Activated CD8-positive, alpha-beta T cell treated with anti-CD3 and anti-CD28 coated beads for 36 hours (primary cell): Measurements from ENCODE around the gene SEMA5B. TPM values are rescaled to one million over a fixed set of nuclear protein-coding genes. Genes with fewer than 3 reads are reported as not detected.

Experiments used
- ATAC-seq: fragments of 200-7000 bp; cut with Tn5 transposase; one replicate; pipeline ENCODE4 v1.10.0; 2021; ENCODE audit warnings: mild to moderate bottlenecking, moderate library complexity
- CTCF ChIA-PET: fragments of 350-600 bp; sonication (Branson Sonifier 250); formaldehyde crosslinking; loops from one replicate; lab custom pipeline; 2021; ENCODE audit warnings: antibody characterized with exemption; lab: Charles Lee
- POLR2A ChIA-PET: fragments of 350-600 bp; sonication (Branson Sonifier 250); formaldehyde crosslinking; loops from one replicate; lab custom pipeline; 2021; ENCODE audit warnings: antibody characterized with exemption; lab: Charles Lee
- DNase-seq: peaks from one replicate; pipeline ENCODE4 v3.0.0-alpha.2; 2020
- H3K27ac Mint-ChIP-seq: one replicate; pipeline ENCODE4 v1.8.0; 2021; ENCODE audit warnings: mild to moderate bottlenecking, mixed read lengths
- H3K27me3 Mint-ChIP-seq: one replicate; pipeline ENCODE4 v1.8.0; 2021; ENCODE audit warnings: mixed read lengths
- H3K36me3 Mint-ChIP-seq: one replicate; pipeline ENCODE4 v1.8.0; 2021; ENCODE audit warnings: low read depth, mixed read lengths
- H3K4me1 Mint-ChIP-seq: one replicate; pipeline ENCODE4 v1.8.0; 2021; ENCODE audit warnings: low read depth, mixed read lengths
- H3K4me3 Mint-ChIP-seq: one replicate; pipeline ENCODE4 v1.8.0; 2021; ENCODE audit warnings: mild to moderate bottlenecking, moderate library complexity, mixed read lengths
- H3K9me3 Mint-ChIP-seq: one replicate; pipeline ENCODE4 v1.8.0; 2021; ENCODE audit warnings: mixed read lengths
- CTCF ChIP-seq: fragments of 200-600 bp; IDR thresholded peaks from one replicate; pipeline ENCODE4 v1.8.0; 2022; ENCODE audit warnings: antibody characterized with exemption, mild to moderate bottlenecking
- intact Hi-C: fragments of 100-400 bp; cut with micrococcal nuclease; formaldehyde crosslinking; loops from one replicate; pipeline ENCODE4 v1.10.0; 2022
- total RNA-seq, 2 experiments: library from RNA; stranded (reverse); gene quantifications; one replicate each; pipeline ENCODE4 v1.2.3, GENCODE V29; 2021

SEMA5B gene
- total RNA-seq, 2 experiments from 2014 or later, result not detected

DNA sequence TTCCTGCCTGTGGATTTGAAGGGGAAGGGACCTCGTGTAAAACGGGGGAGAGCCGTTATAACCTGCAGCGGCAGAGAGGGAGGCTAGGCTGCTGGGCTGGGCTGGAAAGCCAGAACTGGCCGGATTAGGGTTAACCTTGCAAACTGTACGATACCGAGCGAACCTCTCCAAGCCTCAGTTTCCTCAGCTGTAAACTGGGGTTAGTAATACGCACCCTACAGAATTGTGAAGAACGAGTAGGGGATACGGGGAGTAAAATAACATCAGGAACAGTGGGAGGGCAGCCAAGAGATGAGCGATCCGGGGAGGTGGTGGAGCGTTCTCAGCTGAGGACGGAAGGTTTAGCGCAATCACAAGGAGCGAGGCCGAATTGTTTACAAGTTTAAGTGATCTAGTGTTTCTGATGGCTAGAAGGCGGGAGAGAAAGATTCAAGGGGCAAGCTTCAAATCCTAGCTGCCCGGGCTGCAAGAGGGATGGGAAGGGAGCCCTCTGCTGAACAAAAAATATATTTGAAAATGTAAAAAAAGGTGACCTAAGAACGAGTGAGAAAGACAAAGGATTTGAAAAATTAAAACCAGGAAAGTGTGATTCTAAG, 768 bp upstream of the SEMA5B start:
- no peaks in the 10 kb centered on the region for H3K36me3 Mint-ChIP-seq
- H3K4me3 Mint-ChIP-seq, result peak overlapping the region; percentile 56
- TF ChIP-seq CTCF, result peak; percentile 58
- H3K27ac Mint-ChIP-seq, result no peak overlapping the region
- ChIA-PET CTCF (interaction anchor here (0.9 to 5.2 kb wide), 15 partner anchors 13 to 1482 kb away, joined by 3 to 38 read pairs (median 4); partner anchors contain the start of genes HSPBAP1, PDIA5 and POLQ), POLR2A (interaction anchor here (0.5 kb wide), 1 partner anchor 587 kb away, joined by 3 read pairs; no protein-coding TSS in a partner anchor)
- intact Hi-C loops, result loop anchor here (10.0 kb wide), 2 partner anchors 84 to 274 kb away; no protein-coding TSS in a partner anchor
- DNase-seq (peak; percentile 30), ATAC-seq (peak; percentile 52)
- H3K9me3 Mint-ChIP-seq, result no peaks in the 10 kb centered on the region
- peaks cover 58% of the 10 kb centered on the region for H3K27me3 Mint-ChIP-seq
- H3K4me1 Mint-ChIP-seq, result peaks cover 13% of the 10 kb centered on the region

DNA sequence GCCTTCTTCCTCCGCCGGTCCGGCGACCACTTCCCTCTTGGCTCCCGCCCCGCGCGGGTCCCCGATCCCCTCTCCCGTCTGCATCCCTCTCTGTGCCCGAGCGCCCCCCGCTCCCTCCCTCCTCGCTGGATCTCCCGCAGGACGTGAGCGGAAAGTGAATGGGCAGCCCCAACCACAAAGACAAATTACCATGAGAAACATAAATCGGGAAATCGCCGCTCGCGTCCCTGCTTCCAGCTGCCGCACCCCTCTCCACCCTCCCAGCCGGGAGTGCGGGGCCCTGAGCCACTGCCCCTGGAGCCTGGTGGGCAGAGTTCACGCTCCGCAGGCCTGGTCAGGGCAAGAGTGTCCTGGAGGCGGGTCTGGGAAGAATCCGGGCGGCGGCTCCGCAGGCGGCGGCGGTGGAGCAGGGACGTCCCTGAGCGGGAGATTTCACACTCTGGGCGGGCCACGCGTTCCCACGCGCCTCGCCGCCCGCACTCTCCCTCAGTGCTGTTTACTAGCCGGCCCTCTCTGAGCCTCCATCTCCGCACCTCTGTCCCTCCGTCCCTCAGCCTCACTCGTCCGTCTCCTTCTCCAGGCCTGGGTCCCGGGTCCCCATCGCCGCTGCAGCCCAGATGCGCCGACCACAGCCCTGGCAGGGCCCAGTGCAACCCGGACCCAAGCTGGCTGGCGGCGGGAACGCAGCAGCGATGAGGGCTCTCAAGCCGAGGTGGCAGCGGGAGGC, 835 bp downstream of the SEMA5B start:
- ChIA-PET POLR2A (no interaction called here), CTCF (interaction anchor here (1.3 to 5.2 kb wide), 6 partner anchors 11 to 1480 kb away, joined by 3 to 38 read pairs (median 6); partner anchors contain the start of gene POLQ)
- ATAC-seq (peak; percentile 40), DNase-seq (peak; percentile 20)
- H3K27ac Mint-ChIP-seq, result no peak overlapping the region
- H3K4me3 Mint-ChIP-seq, result peak overlapping the region; percentile 40
- intact Hi-C loops, result loop anchor here (10.0 kb wide), 2 partner anchors 82 to 272 kb away; no protein-coding TSS in a partner anchor
- no peaks in the 10 kb centered on the region for H3K9me3 Mint-ChIP-seq
- TF ChIP-seq CTCF, result no peak
- H3K27me3 Mint-ChIP-seq, result peaks cover 63% of the 10 kb centered on the region
- H3K4me1 Mint-ChIP-seq, result peaks cover 13% of the 10 kb centered on the region
- H3K36me3 Mint-ChIP-seq, result no peaks in the 10 kb centered on the region

DNA sequence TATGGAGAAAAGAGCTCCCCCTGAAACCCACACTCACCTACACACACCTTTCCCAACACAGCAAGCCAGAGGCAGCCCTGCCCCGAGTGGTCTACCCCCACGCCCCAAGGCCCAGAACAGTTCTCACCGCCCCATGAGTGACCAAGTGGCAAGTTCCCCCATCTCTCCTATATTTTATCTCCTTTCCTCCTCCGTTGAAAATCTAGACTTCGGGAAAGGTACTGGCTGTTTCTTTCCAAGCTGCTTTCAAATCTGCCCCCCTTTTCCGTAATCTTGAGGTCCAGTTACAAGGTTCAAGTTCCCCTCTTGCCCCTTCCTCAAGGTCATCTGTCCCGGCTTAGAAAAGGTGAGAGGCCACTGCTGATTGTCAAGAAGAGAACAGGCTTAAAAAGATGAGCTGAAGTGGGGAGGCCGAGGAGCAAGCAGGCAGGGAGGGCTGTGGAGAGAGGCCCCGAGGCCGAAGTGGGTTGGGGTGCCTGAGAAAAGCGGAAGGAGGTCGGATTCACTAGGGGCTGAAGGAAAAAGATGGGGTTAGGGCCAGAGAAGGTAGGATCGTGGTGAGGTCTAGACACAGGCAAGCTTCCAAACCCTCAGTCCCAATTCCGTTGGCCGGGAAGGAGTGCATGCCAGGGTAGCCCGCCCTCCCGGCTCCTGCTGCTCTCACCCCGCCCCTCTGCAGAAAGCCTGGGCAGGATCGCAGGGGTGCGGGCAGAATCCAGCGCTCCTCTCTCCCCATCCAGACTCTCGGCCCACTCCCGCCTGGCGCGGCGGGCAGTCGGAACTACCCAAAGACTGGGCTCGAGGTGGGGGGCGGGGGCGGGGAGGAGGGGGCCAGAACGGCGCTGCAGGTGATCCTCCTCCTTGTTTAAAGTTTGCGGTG, 1.7 kb downstream of the SEMA5B start:
- H3K36me3 Mint-ChIP-seq, result no peaks in the 10 kb centered on the region
- H3K4me1 Mint-ChIP-seq, result peaks cover 13% of the 10 kb centered on the region
- intact Hi-C loops, result loop anchor here (10.0 kb wide), 2 partner anchors 81 to 271 kb away; no protein-coding TSS in a partner anchor
- ATAC-seq (no peak), DNase-seq (no peak)
- H3K27me3 Mint-ChIP-seq, result peaks cover 67% of the 10 kb centered on the region
- TF ChIP-seq CTCF, result no peak
- no peak overlapping the region for H3K4me3 Mint-ChIP-seq
- ChIA-PET POLR2A (no interaction called here), CTCF (interaction anchor here (1.6 kb wide), 1 partner anchor 12 kb away, joined by 3 read pairs; no protein-coding TSS in a partner anchor)
- no peak overlapping the region for H3K27ac Mint-ChIP-seq
- no peaks in the 10 kb centered on the region for H3K9me3 Mint-ChIP-seq

GRCh38 chr3:123024056-123024455, 3.5 kb downstream of the SEMA5B start:
- no peak for TF ChIP-seq CTCF
- Mint-ChIP-seq H3K4me1 (peaks cover 13% of the 10 kb centered on the region), H3K9me3 (no peaks in the 10 kb centered on the region), H3K27ac (no peak overlapping the region), H3K27me3 (peaks cover 64% of the 10 kb centered on the region), H3K4me3 (no peak overlapping the region), H3K36me3 (no peaks in the 10 kb centered on the region)
- CTCF ChIA-PET, result interaction anchor here (1.5 kb wide), 1 partner anchor 81 kb away, joined by 3 read pairs; no protein-coding TSS in a partner anchor
- DNase-seq (no peak), ATAC-seq (no peak)
- POLR2A ChIA-PET, result no interaction called here
- intact Hi-C loops, result loop anchor here (10.0 kb wide), 2 partner anchors 79 to 269 kb away; no protein-coding TSS in a partner anchor
